Stimulated activated CD4-positive, alpha-beta T cell treated with anti-CD3 and anti-CD28 coated beads, TNF-alpha, amount 100 ng/mL, for 1 hour (primary cell): Measurements from ENCODE around the gene LRRK1.
A peak's percentile ranks its signal among the peaks of the same experiment; 100 is the strongest.
"Not testable (repeated sequence)": the region's sequence is repeated elsewhere in the genome, so short reads cannot be mapped to it uniquely, and the experiment has no call there.

Source experiments
- DNase-seq, 3 donors: peaks; one replicate each; pipeline ENCODE4 v3.0.0-alpha.2; 2020; ENCODE audit warnings: low read depth in 3 of 3, low spot score in 1 of 3

LRRK1 gene

DNA sequence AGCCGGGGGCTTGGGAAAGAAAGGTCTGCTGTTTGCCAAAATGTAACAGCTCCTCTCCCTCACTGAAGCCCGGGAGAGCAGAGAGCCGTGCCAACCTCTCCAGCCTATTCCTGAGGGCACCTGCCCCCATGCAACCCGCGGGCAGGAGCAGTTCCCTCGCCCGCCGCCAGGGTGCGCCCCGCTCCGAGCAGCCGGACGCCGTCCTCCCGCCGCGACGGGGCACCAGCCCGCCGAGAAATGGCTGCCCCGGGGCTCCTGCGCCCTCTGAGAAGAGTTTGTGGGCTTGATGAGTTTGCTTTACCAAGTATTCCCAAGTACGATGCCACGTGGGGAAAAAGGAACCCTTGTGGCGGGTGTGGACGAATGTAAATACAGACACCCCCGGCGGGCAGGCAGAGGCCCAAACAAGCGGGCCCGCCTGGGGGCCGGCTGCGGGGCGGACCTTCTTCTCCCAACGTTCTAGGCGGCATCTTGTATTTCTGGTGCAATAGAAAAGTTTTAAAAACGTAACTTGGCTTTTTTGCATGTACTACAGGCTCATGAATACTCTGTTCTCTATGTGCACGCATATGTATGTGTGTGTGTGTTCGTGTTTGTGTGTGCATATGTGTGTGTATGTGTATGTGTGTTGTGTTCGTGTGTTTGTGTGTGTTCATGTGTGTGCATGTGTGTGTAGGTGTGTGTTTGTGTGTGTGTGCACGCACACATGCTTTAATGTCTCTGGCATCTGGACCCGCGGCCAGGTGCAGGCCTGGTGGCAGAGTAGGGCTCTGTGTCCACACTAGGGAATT, 169.8 kb downstream of the LRRK1 start:
- peak; percentile 37 to 89 (median 65) for DNase-seq

DNA sequence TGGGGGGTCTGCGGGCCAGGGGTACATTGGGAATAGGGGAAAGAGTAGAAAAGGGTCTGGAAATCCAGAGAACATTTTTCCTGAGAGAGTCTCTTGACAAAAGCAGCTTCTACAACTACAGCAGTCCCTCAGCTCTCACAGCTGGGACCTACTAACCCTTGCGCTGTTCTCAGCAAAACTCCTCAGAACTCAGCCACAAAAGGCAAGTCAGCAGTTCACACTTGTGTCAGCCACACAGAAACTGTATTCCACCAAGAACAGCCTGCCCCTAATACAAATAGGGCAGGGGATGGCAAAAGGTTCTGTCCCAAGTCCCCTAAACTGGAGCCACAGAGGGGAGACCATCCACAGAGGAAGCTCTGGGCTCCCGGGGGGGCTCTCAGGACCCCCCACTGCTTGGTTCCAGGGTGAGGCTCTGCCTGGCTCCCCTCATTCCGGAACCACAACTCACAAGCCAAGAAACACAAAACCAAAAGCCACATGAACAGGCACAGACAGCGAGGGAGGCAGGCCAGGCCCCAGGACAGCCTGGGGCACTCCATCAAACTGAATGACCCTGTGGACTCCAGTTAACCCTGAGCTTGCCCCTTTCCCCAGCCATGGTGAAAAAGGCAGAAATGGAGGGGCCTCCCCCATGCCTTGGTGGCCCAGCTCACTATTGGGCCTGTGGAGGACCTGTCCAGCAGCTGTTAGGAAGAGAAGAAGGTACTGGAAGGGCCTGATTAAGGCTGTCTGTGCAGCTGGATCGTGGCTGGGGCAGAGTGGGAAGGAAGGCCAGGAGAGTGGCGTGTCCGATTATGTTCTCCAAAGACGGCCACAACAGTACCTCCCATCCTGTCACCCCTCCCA, 170.6 kb downstream of the LRRK1 start:
- no peak for DNase-seq

DNA sequence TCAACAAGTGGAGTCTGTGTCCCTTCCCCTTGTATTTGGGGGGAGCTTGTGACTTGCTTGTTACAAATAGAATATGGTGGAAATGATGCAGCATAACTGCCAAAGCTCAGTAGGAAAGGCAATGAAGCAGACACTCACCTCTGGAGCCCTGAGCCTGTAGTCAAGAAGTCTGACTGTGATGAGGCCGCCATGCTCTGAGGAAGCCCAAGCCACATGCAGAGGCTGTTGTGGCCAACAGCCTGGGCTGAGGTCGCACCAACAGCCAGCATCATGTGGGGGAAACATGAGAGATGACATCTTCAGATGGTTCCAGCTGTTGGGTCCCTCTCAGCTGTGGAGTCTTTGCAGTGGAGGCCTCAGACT, 171.3 kb downstream of the LRRK1 start:
- DNase-seq: no peak

DNA sequence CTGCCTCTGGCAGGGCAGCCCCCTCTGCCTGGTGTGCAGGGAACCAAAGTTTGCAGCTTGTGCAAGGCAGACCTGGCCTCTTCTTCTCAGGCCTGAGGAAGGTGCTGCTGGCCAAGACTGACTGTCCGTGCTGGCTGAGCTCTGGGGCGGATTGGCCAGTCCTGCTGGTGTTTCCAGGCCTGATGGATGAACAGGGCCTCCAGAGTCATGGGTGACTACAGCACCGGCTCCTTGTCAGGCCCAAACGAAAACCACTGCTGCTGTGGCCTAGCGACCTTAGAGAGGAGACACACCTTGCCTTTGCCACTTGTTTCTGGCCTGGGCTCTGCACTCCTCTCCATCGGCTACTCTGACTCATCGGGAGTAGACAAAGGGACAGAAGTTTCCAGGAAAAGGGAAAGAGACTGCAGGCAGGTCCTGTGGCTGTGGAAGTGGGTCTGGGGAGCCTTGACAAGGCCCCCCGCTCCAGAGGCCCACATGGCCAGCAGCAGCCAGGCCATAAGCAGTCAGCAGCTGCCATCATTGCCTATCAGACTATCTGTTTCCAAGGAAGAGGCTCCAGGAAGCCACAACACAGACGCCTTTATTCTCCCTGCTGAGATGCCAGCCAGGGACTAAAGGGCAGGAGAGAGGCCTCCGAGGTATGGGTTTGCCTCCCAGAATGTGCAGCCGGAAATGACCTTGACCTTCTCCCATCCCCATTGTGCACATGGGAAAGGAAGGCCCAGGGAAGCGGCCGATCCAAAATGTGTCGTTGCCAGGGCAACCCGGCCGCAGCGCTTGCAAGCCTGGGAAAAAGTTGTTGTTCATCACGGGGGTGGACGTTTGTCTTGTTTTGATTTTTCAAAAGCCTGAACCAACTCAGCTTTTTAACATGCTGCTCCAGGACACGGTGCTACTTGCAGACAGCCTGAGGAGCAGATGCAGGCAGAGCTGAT, 172.2 kb downstream of the LRRK1 start:
- no peak for DNase-seq

DNA sequence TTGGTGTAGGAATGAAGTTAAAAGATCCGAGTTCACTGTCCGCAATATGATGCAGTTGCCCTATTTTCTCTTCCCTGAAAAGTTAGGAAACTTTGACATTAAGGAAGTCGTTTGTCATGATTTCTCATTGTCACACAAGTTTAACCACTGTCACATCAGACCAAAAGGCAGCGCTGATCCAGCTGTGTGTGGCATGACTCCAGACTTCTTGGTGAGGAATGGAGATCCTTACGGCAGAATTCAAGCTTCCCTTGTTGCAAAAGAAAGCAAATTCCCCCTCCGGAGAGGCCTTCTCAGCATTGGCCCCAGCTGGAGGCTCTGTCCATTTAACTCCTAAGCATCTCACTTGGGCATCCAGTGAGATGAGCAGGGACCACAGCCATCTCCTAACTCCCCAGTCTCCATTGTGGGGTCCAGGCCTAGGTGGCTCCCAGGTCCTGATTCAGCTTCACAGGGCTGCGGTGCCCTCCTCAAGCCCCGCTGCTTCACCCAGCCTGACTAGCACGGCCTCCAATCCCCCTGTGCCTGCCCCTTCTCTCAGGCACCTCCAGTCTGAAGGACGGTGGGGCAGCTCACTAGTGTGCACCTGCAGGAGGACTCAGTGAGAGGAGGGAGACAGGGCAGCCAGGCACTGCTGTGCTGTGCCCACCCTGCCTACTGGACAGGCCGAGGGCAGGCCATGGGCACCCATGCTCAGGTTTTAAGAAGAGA, 173.2 kb downstream of the LRRK1 start:
- DNase-seq: no peak

DNA sequence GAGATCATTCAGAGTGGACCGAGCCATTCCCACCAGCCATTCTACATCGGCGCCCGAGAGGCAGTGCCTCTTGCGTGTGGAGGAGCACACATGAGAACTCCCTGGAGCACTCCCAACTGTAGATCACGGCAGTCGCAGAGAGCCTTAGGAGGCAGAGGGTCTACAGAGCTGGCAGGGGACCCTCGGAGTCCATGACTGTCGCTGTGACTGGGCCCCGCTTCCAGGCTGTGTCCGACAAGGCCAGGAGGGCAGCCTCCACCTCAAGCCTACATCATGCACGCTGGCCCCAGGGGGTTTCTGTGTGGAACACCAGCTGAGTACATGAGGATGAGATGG, 173.7 kb downstream of the LRRK1 start:
- DNase-seq: no peak

DNA sequence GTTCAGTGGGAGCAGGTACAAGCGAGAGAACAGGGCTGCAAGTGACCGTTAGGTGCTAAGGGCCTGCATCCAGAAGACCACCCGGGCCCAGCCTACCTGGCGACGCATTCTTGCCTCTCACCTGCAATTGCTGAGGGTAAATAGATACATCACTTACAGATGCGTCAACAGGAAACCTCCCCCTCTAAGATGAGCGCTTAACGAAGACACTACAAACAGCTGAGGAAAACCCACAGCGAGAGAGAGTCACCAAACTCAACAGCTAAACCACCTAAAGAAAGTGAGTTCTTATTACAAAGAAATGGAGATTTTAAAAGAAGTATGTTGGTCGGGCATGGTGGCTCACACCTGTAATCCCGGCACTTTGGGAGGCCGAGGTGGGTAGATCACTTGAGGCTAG, 174.8 kb downstream of the LRRK1 start:
- no peak for DNase-seq

DNA sequence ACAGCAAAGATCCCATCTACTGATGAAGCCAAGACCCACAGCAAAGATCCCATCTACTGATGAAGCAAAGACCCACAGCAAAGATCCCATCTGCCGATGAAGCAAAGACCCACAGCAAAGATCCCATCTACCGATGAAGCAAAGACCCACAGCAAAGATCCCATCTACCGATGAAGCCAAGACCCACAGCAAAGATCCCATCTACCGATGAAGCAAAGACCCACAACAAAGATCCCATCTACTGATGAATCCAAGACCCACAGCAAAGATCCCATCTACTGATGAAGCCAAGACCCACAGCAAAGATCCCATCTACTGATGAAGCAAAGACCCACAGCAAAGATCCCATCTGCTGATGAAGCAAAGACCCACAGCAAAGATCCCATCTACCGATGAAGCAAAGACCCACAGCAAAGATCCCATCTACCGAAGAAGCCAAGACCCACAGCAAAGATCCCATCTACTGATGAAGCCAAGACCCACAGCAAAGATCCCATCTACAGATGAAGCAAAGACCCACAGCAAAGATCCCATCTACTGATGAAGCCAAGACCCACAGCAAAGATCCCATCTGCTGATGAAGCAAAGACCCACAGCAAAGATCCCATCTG, 176.7 kb downstream of the LRRK1 start:
- DNase-seq: not testable (repeated sequence)

DNA sequence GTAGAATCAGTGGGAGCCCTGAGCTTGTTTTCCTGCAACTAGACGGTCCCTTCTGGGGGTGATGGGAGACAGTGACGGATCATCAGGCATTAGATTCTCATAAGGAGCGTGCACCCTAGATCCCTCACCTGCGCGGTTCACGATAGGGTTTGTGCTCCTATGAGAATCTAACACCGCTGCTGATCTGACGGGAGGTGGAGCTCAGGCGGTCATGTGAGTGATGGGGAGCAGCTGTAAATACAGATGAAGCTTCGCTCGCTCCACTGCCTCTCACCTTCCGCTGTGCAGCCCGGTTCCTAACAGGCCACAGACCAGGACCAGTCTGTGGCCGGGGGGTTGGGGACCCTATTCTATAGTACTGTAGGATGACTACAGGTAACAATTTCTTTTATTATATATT, 178.0 kb downstream of the LRRK1 start:
- no peak for DNase-seq

DNA sequence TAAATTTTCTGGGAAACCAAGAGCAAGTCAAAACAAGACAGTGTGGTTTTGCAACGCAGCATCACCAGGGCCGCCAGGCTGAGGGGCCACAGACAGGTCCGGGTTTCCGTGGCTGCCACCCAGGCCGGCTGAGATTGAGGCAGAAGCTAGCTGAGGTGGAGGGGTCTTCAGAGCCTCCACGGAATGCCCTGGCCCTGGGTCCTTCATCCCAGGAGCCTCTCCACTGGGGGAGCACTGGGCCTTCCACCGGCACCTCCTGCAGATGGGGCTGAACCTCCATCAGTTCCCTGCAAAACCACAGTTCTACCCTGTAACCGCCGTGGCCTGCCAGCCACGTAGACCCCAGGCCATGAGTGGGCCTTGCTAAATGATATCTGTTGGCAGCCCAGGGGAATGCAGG, 180.0 kb downstream of the LRRK1 start:
- DNase-seq: no peak

DNA sequence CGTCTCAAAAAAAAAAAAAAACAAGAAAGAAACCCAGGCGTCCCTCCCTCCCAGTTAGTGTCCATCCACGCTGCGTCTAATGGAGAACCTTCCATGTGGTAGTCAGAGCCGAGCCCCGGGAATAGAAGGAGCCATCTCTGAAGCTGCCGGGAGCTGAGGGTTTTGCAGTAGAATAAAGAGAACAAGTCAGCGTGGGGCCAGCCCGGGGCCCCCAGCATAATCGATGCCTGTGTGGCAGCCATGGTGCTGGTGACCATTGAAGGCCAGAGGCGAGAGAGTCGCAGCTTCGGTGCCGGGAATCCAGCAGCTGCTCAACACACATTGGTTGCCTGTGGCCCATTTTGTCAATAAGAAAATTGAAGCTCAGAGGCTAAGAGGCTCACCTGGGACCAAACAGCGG, 181.0 kb downstream of the LRRK1 start:
- DNase-seq: no peak

DNA sequence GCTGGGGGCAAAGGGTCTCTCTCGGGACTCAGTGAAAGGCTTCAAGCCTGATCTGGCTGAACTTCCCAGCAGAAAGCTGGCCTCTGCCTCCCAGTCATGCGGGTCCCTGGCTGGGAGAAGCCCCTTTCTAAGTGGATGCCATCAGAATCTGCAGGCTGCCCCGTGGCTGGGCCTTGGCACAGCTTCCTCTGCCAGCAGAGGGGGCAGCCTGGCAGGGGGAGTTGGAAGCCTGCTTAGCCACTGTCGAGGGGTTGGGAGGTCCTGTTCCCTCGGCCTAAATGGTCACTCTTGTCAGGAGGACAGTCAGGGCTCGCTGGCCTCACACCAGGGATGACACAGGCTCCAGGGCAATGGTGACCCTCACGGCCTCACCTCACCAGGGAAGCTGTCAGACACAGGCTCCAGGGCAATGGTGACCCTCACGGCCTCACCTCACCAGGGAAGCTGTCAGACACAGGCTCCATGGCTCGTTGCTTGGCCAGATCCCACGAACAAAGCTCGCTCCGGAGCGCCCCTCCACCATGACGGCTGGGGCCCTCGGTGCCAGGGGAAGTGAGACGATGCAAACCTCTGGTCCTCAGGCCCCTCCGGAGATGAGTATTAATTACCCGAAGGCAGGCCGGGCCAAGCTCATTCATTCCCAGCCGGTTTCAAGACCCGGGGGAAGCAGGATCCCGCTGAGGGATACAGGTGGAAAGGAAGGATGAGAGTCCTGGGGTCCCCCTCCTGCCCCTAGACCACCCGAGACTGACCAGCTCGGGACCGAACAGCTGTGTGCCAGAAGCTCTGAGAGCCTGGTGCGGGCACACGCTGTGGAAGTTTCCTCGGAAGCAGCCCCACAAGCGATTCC, 181.7 kb downstream of the LRRK1 start:
- no peak for DNase-seq

DNA sequence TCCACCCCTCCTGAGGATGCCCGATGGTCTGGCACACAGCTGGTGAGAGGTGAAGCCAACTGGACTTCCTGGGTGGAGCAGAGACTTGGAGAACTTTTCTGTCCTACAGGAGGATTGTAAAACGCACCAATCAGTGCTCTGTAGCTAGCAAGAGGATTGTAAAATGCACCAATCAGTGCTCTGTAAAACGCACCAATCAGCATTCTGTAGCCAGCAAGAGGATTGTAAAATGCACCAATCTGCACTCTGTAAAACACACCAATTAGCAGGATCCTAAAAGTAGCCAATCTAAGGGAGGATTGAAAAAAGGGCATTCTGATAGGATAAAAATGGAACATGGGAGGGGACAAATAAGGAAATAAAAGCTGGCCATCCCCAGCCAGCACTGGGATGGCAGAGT, 182.5 kb downstream of the LRRK1 start:
- no peak for DNase-seq

DNA sequence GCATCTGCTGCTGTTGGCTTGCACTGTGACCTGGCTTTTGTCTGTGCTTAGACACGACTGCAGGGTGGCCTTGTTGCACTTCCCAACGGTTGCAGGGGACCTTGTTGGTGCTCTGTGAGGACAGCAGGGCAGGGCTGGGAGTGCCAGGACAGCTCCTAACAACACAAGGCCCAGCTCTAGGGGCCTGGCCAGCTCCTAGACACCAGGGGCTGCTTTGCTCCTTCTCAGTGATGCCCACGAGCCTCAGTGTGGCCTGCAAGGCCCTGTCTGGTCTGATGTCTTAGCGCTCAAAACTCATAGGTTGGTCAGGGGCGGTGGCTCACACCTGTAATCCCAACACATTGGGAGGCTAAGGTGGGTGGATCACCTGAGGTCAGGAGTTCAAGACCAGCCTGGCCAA, 183.6 kb downstream of the LRRK1 start:
- no peak for DNase-seq

DNA sequence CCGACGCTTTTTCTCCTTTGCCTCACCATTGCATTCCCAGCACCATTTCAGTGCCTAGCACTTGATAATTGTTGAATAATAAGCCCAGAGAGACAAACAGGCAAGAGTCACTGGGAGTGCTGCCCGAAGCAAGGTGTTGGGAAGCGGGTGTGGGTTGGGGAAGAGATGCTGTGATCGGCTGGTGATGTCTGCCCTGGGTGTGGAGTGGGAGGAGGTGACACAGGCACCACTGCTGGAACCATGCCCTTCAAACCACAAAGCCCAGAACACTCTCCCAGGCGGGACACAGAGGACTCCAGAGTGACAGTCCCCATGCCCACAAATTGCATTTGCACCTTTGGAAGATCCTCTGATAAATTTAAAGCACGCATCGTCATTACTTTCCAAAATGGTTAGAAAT, 184.4 kb downstream of the LRRK1 start:
- DNase-seq: no peak

DNA sequence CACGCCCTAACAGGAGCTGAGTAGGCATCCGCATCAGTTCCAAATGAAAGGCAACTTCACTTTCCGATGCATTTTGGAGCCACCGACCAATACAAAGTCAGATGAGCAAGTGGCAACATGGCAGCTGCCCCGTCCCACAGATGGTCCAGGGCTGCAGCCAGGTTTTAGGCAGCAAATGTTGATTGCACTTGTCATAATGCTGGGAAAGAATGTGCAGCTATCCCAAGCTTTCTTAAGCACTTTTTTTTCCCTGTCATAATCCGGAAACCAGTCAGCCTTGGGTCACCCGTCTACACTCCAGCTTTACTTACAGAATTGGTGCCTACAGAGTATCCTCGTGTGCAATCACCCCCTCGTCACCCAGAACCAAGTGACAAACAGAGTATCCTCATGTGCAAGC, 185.0 kb downstream of the LRRK1 start:
- DNase-seq: no peak

DNA sequence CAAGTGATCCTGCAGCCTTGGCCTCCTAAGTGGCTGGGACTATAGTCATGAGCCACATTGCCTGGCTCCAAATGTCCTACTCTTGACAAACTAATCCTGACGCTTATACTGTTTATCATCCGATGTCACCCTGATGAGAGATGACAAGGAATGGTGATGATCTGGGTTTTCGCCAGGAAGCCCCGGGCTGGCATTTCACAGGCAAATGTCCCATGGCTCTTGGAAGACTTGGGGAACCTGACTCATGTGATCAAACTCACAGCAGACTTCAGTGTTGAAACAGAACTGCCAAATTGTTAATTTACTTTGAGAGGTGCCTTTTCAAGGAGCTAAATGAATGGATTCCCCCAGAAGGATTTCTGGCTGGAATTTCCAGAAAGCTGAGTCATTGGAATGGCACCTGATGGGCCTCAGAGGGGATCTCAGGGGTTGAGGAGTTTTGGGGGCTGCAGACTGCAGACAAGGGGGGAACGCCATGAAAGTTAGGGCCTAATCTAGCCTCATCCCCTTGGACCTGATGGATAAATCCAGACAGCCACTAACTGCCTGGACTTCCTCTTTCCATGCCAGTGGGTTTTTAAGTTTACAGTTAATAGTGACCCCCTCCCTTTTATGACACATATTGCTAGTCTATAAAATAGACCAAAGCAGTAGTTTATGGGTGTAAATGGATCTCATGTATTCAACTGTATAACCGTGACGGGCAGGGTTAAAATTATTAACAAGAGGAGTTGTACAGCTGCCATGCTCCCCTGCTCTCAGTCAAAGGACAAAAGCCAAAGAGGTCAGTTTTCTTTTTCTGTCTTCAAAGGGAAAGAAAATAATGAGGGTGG, 186.1 kb downstream of the LRRK1 start:
- no peak for DNase-seq

DNA sequence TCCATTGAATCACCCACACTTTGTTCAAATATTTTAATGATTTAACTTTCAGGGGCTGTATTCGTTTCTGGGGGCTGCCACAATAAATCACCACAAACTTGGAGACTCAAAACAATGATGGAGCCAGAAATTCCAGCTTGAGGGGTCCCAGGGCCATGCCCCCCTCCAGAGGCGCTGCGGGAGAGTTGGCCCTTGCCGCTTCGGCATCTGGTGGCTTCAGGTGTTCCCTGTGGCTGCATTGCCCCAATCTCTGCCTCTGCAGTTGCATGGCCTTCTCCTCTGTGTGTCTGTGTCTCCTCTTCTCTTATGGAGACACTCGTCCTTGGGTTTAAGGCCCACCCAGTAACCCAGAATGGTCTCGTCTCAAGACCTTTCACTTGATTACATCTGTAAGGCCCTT, 187.9 kb downstream of the LRRK1 start:
- no peak for DNase-seq
